HG03196 (cell line): ENCODE measurements around the gene MARCHF10.
"Not testable (repeated sequence)": the region's sequence is repeated elsewhere in the genome, so short reads cannot be mapped to it uniquely, and the experiment has no call there.

Source experiments
- ATAC-seq: cut with Tn5 transposase; IDR thresholded peaks from one replicate; pipeline ENCODE4 v1.9.1; 2021; ENCODE audit not compliant: unreplicated experiment

MARCHF10 gene

GRCh38 chr17:62807812-62808575 lies at the start of gene MARCHF10:
MARCHF10 (minus strand) TSS chr17:62808314; CDS start chr17:62801735, 6,579 bp downstream.
- no peak for ATAC-seq

GRCh38 chr17:62857526-62857925 lies 49.4 kb upstream of the MARCHF10 start:
- no peak for ATAC-seq

GRCh38 chr17:62856594-62856993 lies 48.5 kb upstream of the MARCHF10 start:
- ATAC-seq = no peak

- ATAC-seq = no peak
These were observed 47.0 kb upstream of the MARCHF10 start for GRCh38 chr17:62855156-62855555.

- ATAC-seq = no peak
These were observed 46.1 kb upstream of the MARCHF10 start for GRCh38 chr17:62854098-62854680.

- no peak for ATAC-seq
These were observed 44.1 kb upstream of the MARCHF10 start for GRCh38 chr17:62852195-62852594.

- not testable (repeated sequence) for ATAC-seq
These were observed 41.7 kb upstream of the MARCHF10 start for GRCh38 chr17:62849591-62850415.

GRCh38 chr17:62848334-62848733 lies 40.2 kb upstream of the MARCHF10 start:
- no peak for ATAC-seq

- ATAC-seq = no peak
These were observed 39.3 kb upstream of the MARCHF10 start for GRCh38 chr17:62847426-62847825.

- no peak for ATAC-seq
These were observed 32.8 kb upstream of the MARCHF10 start for GRCh38 chr17:62840871-62841270.

- ATAC-seq = not testable (repeated sequence)
These were observed 25.7 kb upstream of the MARCHF10 start for GRCh38 chr17:62833816-62834215.

GRCh38 chr17:62832405-62832804 lies 24.3 kb upstream of the MARCHF10 start:
- ATAC-seq = no peak

GRCh38 chr17:62831066-62831465 lies 23.0 kb upstream of the MARCHF10 start:
- ATAC-seq = not testable (repeated sequence)

GRCh38 chr17:62827746-62828485 lies 19.8 kb upstream of the MARCHF10 start:
- ATAC-seq = no peak

GRCh38 chr17:62826956-62827355 lies 18.8 kb upstream of the MARCHF10 start:
- no peak for ATAC-seq

GRCh38 chr17:62825182-62825581 lies 17.1 kb upstream of the MARCHF10 start:
- no peak for ATAC-seq

- no peak for ATAC-seq
These were observed 16.4 kb upstream of the MARCHF10 start for GRCh38 chr17:62824290-62825131.

GRCh38 chr17:62823111-62823893 lies 15.2 kb upstream of the MARCHF10 start:
- ATAC-seq = no peak
